NCI-H187 treated with DMSO at 0.1 percent for 48 hours (cell line): ENCODE results near the gene DCLRE1C.
"Not testable (repeated sequence)": the region's sequence is repeated elsewhere in the genome, so short reads cannot be mapped to it uniquely, and the experiment has no call there.

Experiments
- DNase-seq: peaks from one replicate; lab custom pipeline; 2025; lab: John Stamatoyannopoulos, UW

Gene DCLRE1C

DNA sequence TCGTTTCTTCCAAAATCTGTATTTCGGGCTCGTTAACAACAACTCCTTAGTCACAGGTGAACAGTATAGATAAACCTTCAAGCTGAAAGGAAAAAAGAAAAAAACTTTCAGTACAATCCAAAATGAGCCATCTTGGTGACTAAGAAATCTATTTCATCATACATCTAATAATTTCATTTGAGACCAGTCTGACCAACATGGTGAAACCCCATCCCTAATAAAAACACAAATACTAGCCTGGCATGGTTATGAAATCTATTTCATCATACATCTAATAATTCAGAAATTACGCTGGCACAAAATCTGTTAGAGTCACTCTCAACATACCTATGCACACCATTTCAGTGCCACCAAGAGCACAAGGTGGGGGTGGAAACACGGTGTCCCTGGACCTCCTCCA is 8.8 kb downstream of the DCLRE1C start:
- no peak for DNase-seq

DNA sequence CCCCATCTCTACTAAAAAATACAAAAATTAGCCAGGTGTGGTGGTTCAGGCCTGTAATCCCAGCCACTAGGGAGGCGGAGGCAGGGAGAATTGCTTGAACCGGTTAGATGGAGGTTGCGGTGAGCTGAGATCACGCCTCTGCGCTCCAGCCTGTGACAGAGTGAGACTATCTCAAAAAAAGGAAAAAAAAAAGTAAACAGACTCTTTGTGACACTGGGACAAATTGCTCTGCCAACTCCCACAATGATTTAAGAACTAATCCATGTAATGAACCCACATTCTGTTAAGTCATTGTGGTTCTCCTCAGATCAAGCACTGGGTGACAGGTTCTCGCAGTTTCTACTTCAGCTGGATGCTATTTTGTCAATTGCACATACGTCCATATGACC is 11.0 kb downstream of the DCLRE1C start:
- not testable (repeated sequence) for DNase-seq

DNA sequence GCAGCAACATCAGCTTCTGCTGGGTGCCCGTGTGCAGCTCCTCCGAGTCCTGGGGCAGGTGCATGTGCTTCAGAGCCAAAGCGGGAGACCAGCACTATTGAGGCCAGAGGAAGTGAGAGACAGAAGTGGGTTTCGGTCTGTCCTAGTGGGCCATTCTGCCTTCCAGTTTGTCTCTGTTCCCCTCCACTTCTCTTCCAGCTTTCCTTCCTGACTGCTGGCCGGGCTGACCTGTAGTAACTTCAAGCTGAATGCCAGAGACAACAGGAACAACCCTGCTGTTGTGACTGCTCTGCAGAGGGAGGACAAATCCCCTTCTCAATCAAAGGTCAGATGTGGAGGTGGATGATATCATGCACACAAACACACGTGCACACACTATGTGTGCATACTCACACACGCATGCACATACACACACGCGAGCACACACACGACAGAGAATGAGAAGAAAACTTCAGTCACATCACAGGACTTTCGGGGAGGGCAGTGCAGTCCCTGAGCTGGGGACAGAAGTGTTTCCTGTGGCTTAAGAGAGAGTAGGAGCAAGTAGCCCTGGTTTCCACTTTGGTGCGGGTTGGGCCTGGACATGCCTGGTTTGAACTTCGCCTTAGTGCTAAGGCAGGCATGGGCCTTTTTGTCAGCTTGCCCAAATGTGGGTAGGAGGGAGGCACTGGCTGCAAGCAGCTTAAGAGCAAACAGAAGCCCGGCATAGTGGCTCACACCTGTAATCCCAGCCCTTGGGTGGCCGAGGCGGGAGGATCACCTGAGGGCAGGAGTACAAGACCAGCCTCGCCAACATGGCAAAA is 11.5 kb downstream of the DCLRE1C start:
- DNase-seq, result not testable (repeated sequence)

- not testable (repeated sequence) for DNase-seq
These were observed 14.9 kb downstream of the DCLRE1C start for GRCh38 chr10:14938971-14939370.

DNA sequence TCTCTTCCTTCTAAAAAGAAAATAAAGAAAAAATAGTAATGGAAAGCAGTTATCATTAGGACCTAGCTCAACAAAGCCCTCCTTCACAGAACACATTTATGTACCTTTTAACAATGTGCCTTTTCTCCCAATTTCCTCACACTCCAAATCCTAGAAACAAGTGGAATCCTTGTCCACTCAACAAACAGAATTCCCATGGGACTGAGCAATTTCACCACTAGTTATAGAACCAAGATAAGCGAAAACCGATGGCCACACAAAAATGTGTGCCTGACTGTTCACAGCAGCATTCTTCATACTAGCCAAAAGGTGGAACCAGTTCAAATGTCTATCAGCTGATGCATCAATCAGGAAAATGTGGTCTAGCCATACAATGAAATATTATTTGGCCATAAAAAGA is 17.3 kb downstream of the DCLRE1C start:
- DNase-seq, result no peak

- DNase-seq, result no peak
These were observed 23.3 kb downstream of the DCLRE1C start for GRCh38 chr10:14930610-14931009.

- DNase-seq, result no peak
These were observed 27.0 kb downstream of the DCLRE1C start for GRCh38 chr10:14926722-14927416.

- no peak for DNase-seq
These were observed 27.8 kb downstream of the DCLRE1C start for GRCh38 chr10:14926061-14926470.

- no peak for DNase-seq
These were observed 28.6 kb downstream of the DCLRE1C start for GRCh38 chr10:14925268-14925667.

- DNase-seq, result no peak
These were observed 29.9 kb downstream of the DCLRE1C start for GRCh38 chr10:14924013-14924412.

DNA sequence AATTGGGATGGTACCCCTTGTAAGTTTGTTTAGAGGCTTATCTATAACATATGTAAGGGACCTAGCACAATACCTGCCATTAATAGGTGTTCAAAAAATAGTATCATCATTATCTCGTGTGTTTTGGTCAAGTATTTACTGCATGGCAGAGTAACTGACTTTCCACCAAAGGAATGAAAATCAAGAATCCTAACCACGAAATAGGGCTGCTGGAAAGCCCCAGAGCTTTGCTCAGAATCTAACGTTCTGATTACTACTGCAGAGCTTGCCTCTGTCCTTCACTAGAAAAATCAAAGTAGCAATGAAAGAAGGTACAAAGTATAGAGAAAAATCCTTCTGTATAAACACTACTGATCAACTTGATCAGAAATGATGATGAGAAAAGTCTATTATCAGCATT is 34.9 kb downstream of the DCLRE1C start:
- DNase-seq, result no peak

DNA sequence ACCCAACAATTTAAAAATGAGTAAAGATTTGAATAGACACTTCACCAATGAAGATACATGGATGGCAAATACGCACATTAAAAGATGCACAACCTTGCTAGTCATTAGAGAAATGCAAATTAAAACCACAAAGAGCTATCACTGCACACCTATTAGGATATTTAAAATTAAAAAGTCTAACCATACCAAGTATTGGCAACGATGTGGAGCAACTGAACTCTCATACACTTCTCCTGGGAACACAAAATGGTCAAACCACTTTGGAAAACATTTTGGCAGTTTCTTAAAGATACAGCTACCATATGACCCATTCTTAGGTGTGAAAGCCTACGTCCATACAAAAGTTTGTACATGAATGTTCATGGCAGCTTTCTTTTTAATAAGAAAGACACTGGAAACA is 36.1 kb downstream of the DCLRE1C start:
- no peak for DNase-seq

DNA sequence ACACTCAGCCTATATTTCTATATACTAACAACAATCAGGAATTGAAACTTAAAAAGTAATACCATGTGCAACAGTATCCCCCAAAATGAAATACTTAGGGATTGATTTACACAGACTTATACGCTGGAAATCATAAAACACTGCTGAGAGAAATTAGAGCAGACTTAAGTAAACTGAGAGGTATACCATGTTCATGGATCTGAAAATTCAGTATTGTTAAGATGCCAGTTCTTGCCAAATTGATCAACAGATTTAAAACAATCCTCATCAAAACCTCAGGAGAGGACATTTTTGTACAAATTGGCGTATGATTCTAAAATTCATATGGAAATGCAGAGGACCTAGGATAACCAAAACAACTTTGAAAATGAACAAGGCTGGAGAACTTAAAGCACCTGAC is 37.3 kb downstream of the DCLRE1C start:
- no peak for DNase-seq

DNA sequence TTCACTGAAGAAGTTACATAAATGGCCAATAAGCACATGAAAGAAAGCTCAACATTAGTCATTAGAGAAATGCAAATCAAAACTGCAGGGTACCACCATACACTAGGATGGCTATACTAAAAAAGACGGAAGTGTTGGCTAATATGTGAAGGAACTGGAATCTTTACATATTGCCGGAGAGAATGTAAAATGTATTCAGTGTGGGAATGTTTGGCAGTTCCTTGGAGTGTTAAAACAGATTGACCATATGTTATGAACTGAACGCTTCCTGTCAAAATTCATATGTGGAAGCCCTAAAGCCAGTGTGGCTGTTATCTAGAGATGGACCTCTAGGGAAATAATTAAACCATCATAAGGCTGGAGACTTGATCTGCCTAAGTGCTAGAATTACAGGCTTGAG is 42.1 kb downstream of the DCLRE1C start:
- no peak for DNase-seq

DNA sequence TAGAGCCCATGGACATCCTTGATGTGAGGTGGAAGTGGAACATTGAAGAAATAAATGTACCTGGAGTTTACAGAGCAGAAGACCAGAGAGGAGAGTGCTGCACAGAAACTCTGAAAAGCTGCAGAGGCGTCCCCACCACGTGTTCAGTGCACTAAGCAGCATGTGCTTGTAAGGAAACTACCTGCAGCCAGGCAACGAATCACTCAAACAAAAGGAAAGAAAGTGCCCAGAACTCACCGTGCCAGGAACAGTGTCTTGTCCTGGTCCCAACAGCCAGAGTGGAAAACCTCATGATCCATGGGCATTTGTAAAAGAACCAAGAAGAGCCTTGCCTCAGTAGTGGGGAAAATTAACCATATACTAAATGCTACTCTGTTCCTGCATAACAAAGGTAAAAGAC is 42.9 kb downstream of the DCLRE1C start:
- DNase-seq, result no peak

- no peak for DNase-seq
These were observed 44.8 kb downstream of the DCLRE1C start for GRCh38 chr10:14909101-14909500.

DNA sequence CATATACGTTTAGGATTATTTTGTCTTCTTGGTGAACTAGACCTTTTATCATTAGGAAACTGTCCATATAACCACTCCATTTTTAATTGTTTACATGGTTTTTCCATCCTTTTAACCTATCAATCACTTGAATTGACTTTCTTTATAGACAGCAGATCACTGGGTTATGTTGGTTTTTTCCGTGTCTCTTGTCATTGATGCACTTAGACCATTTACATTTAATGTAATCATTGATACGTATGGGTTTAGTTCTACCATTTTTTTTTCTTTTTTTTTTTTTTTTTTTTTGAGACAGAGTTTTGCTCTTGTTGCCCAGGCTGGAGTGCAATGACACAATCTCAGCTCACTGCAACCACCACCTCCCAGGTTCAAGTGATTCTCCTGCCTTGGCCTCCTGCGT is 46.3 kb downstream of the DCLRE1C start:
- DNase-seq, result not testable (repeated sequence)

GRCh38 chr10:14906765-14907164 is 47.1 kb downstream of the DCLRE1C start:
- DNase-seq, result no peak

DNA sequence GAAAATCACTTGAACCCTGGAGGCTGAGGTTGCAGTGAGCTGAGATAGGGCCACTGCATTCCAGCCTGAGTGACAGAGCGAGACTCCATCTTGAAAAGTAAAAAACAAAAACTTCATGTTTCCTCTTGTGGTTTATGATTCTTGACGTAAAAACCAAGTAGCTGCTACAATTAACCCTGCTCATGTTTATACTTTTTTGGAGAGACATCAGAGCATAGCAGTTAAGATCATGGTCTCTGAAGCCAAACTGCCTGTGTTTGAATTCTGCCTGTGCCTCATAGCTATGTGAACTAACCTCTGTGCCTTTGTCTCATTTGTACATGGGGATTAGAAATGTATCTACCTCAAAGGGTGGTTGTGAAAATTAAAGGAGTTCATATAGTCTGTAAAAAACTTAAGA is 48.0 kb downstream of the DCLRE1C start:
- no peak for DNase-seq

GRCh38 chr10:14904864-14905263 is 49.0 kb downstream of the DCLRE1C start:
- no peak for DNase-seq

DNA sequence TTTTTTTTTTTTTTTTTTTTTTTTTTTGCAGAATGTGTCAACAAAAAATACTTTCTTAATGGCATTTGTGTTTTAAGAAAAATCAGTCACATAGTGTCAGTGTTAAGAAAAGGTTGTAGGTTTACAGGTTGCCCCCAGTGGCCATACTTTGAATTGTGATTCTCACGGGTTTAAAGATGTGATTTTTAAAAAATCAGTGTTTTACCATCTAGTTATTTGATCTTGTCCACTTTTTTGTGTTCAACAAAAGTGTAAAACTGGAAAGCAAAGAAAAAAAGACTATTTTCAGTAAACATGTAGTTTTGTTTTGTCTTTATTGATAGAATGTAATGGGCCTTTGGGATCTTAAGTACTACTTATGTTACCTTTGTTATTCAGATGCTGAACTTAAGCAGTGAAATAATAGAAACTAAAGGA is 49.6 kb downstream of the DCLRE1C start:
- no peak for DNase-seq

- DNase-seq, result no peak
These were observed 62.7 kb downstream of the DCLRE1C start for GRCh38 chr10:14891151-14891550.

DNA sequence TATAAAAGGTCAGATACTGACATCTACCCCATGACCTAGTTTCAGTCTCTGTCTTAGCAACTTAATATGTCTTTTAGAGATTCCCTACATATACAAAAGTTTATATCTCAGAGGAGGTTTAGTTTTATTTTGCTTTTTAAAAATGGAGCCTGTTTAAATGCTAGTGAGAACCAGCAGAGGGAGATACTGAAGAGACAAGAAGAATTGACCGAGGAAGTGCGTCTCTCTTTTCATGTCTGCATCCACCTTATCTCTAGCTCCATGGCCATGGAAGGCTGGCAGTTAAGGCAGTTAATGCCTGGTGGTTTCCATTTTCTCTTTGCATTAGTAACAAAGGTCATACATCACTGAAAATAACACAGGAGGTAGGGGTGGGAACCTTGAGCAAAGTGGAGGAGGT is 64.6 kb downstream of the DCLRE1C start:
- DNase-seq, result no peak

DNA sequence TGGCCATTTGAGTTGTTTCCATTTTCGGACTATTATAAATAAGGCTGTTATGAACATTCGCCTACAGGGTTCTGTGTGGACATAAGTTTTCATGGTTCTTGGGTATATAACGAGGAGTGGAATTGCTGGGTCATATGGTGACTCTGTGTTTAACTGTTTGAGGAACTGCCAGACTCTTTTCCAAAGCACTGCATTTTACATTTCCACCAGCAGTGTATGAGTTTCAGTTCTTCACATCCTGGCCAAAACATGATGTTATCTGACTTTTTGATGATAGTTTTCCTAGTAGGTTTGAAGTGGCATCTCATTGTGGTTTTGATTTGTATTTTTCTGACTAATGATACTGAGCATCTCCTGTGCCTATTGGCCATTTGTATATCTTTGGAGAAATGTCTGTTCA is 69.8 kb downstream of the DCLRE1C start:
- no peak for DNase-seq
